Endothelial cell of umbilical vein (primary cell): ENCODE results near the gene ARHGEF7. TPM values are rescaled to one million over a fixed set of nuclear protein-coding genes. Genes with fewer than 3 reads are reported as not detected.
A peak's percentile ranks its signal among the peaks of the same experiment; 100 is the strongest.

Experiments
- BruUV-seq: library from RNA; stranded (reverse); fragments of 400-500 nt; replicated peaks from 2 replicates; lab custom pipeline; 2021; lab: Mats Ljungman, UMichigan
- CTCF ChIA-PET: fragments of 300-600, 350-600 bp; sonication (Branson Sonifier 250); formaldehyde crosslinking; loops from one replicate; lab custom pipeline; 2021; ENCODE audit warnings: antibody characterized with exemption, inconsistent platforms; lab: Charles Lee
- POLR2A ChIA-PET: fragments of 300-600, 350-600 bp; sonication (Branson Sonifier 250); formaldehyde crosslinking; loops from one replicate; lab custom pipeline; 2021; ENCODE audit warnings: antibody characterized with exemption, inconsistent platforms; lab: Charles Lee
- DNase-seq: peaks from one replicate; pipeline ENCODE4 v3.0.0-alpha.2; 2011; ENCODE audit warnings: low read depth, low spot score
- FAIRE-seq: peaks from 2 replicates; lab custom pipeline; 2011; peaks lifted over from hg19 to GRCh38; lab: Jason Lieb, UNC
- H2AFZ ChIP-seq: 2 replicates; pipeline ENCODE4 v1.6.0; 2012; ENCODE audit warnings: low read depth, low read length, control low read depth, inconsistent platforms
- H3K27ac ChIP-seq: 2 replicates; pipeline ENCODE4 v1.5.1; 2011; ENCODE audit warnings: low read depth, mild to moderate bottlenecking, control low read depth, low read length, moderate library complexity; ENCODE audit not compliant: insufficient read depth
- H3K27me3 ChIP-seq, 2 experiments: 2 replicates each; pipeline versions ENCODE4 v1.6.0 to v1.6.1; 2011; ENCODE audit warnings: low read length in 2 of 2, mixed read lengths in 1 of 2; ENCODE audit not compliant: control insufficient read depth in 2 of 2, insufficient read depth in 2 of 2
- H3K36me3 ChIP-seq, 2 experiments: 2 replicates in 1 of 2; 3 replicates in 1 of 2; pipeline ENCODE4 v1.5.1; 2011; ENCODE audit warnings: low read length in 2 of 2, mild to moderate bottlenecking in 1 of 2, moderate library complexity in 1 of 2; ENCODE audit not compliant: control insufficient read depth in 2 of 2, insufficient read depth in 2 of 2; ENCODE audit errors: extremely low read depth in 1 of 2
- H3K4me1 ChIP-seq: 3 replicates; pipeline ENCODE4 v1.5.1; 2011; ENCODE audit warnings: mild to moderate bottlenecking, low read length; ENCODE audit not compliant: control insufficient read depth, insufficient read depth; ENCODE audit errors: extremely low read depth
- H3K4me2 ChIP-seq: 2 replicates; pipeline ENCODE4 v1.6.1; 2011; ENCODE audit warnings: low read length, control low read depth, mixed read lengths; ENCODE audit not compliant: insufficient read depth
- H3K4me3 ChIP-seq, 3 experiments: fragments of 200-600 bp in 1 of 3; sonication (generic), shearing (Covaris generic) in 1 of 3; replicated peaks in 1 of 3; 2 replicates each; pipeline ENCODE4 v1.5.1; 2011 to 2016; ENCODE audit warnings: control low read depth in 3 of 3, low read length in 3 of 3, mild to moderate bottlenecking in 2 of 3, inconsistent platforms in 1 of 3, low read depth in 1 of 3, moderate library complexity in 1 of 3; ENCODE audit not compliant: insufficient read depth in 1 of 3
- H3K79me2 ChIP-seq: 2 replicates; pipeline ENCODE4 v1.6.0; 2012; ENCODE audit warnings: low read length, inconsistent platforms; ENCODE audit not compliant: control insufficient read depth, insufficient read depth
- H3K9ac ChIP-seq: replicated peaks from 2 replicates; pipeline ENCODE3; 2011; ENCODE audit warnings: low read length, control low read depth; ENCODE audit not compliant: insufficient read depth; ENCODE audit errors: extremely low read depth
- H3K9me1 ChIP-seq: replicated peaks from 3 replicates; pipeline ENCODE4 v1.6.0; 2011; ENCODE audit warnings: mild to moderate bottlenecking, low read length; ENCODE audit not compliant: control insufficient read depth, insufficient read depth; ENCODE audit errors: extremely low read depth
- H3K9me3 ChIP-seq: replicated peaks from 2 replicates; pipeline ENCODE4 v1.5.1; 2012; ENCODE audit warnings: low read length, inconsistent platforms; ENCODE audit not compliant: control insufficient read depth, insufficient read depth
- H4K20me1 ChIP-seq: replicated peaks from 2 replicates; pipeline ENCODE3; 2011; ENCODE audit warnings: mild to moderate bottlenecking, low read length; ENCODE audit not compliant: control insufficient read depth, insufficient read depth; ENCODE audit errors: extremely low read depth
- EZH2 ChIP-seq: IDR thresholded peaks from 2 replicates; pipeline ENCODE4 v1.6.1; 2012; ENCODE audit warnings: borderline replicate concordance, low read depth, mild to moderate bottlenecking, moderate library complexity, low read length, inconsistent platforms; ENCODE audit not compliant: severe bottlenecking
- FOS ChIP-seq: IDR thresholded peaks from 2 replicates; pipeline ENCODE4 v1.6.1; 2011; ENCODE audit warnings: mild to moderate bottlenecking, low read length, moderate library complexity, borderline replicate concordance; ENCODE audit not compliant: insufficient read depth
- GATA2 ChIP-seq: IDR thresholded peaks from 2 replicates; pipeline ENCODE4 v1.7.0; 2011; ENCODE audit warnings: low read depth, mild to moderate bottlenecking, moderate library complexity, mixed read lengths, low read length; ENCODE audit not compliant: insufficient read length, insufficient read depth
- JUN ChIP-seq: IDR thresholded peaks from 2 replicates; pipeline ENCODE4 v1.6.1; 2011; ENCODE audit warnings: borderline replicate concordance, low read depth; ENCODE audit not compliant: insufficient read length, insufficient read depth
- MAX ChIP-seq: IDR thresholded peaks from 2 replicates; pipeline ENCODE4 v1.6.1; 2011; ENCODE audit not compliant: insufficient read depth, insufficient read length
- MYC ChIP-seq: IDR thresholded peaks from one replicate; pipeline ENCODE4 v1.6.1; 2011; ENCODE audit warnings: mild to moderate bottlenecking, low read depth, low read length
- POLR2A ChIP-seq: IDR thresholded peaks from 2 replicates; pipeline ENCODE4 v1.6.1; 2012; ENCODE audit warnings: low read depth, mild to moderate bottlenecking, control low read depth, low read length
- POLR2AphosphoS5 ChIP-seq: IDR thresholded peaks from 2 replicates; pipeline ENCODE4 v1.6.1; 2012; ENCODE audit warnings: low read depth, mild to moderate bottlenecking, control low read depth, low read length, moderate library complexity; ENCODE audit not compliant: insufficient read depth
- dilution Hi-C: fragments of 300-500 bp; cut with MboI; formaldehyde crosslinking; loops from one replicate; pipeline ENCODE4 v1.15.0; 2019; ENCODE audit warnings: low sequenced_read_pairs; ENCODE audit not compliant: extremely low pct_ligation_motif_present
- intact Hi-C: fragments of 100-400 bp; cut with micrococcal nuclease; formaldehyde crosslinking; loops from one replicate; pipeline ENCODE4 v1.10.0; 2022
- polyA plus RNA-seq, 4 experiments: library from polyadenylated mRNA; depleted of rRNA in 3 of 4; stranded (reverse) in 3 of 4; unstranded in 1 of 4; fragments of >200 nt; gene quantifications; 2 replicates each; pipeline versions ENCODE4 v1.2.1 to v1.2.3, GENCODE V29; 2011 to 2012; ENCODE audit warnings: missing spikeins in 1 of 4
- total RNA-seq: library from RNA; stranded (reverse); gene quantifications from 2 replicates; pipeline ENCODE4 v1.2.3, GENCODE V29; 2021
- TF ChIP-seq, protein P1 (sequence below), 2 donors: IDR thresholded peaks; 1 replicate in 1 of 2; 2 replicates in 1 of 2; pipeline ENCODE4 v1.5.1; 2011; ENCODE audit warnings: low read length in 2 of 2, mild to moderate bottlenecking in 2 of 2, moderate library complexity in 2 of 2, control low read depth in 1 of 2, inconsistent platforms in 1 of 2, low read depth in 1 of 2; ENCODE audit not compliant: insufficient read depth in 1 of 2; ENCODE audit errors: extremely low read depth in 1 of 2

The ARHGEF7 gene
- total and polyA plus RNA-seq, 2 donors (not counting 3 experiments of a cell fraction or from before 2014, with no cell fraction given) = 94.9 to 155 TPM

DNA sequence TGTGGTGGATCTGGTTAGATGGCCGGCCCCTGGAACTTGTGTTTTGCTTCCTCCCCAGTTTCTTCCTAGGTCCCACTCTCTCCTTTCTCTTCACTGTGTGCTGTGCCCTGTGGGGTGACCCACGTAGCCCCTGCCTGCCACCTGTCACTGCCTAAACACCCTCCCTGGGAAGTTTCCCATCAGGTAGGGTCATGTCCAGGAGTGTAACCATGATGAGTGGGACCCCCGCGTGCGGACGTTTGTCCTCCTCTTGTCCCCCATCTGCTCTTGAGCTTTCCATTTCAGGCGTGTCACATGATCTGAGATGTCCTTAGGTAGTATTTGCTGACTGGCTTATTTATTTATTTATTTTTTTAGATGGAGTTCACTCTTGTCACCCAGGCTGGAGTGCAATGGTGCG lies 61.3 kb downstream of the ARHGEF7 start:
- Histone ChIP-seq H4K20me1 (no peaks in the 10 kb centered on the region), H3K79me2 (peaks cover 51% of the 10 kb centered on the region), H3K4me1 (peaks cover 25% of the 10 kb centered on the region), H3K36me3 (peaks cover 0 to 3% of the 10 kb centered on the region in 2 experiments), H3K27me3 (no peaks in the 10 kb centered on the region), H3K9me3 (no peaks in the 10 kb centered on the region), H3K27ac (peak overlapping the region; percentile 98), H3K4me3 (no peak overlapping the region), H3K4me2 (no peak overlapping the region), H3K9me1 (no peaks in the 10 kb centered on the region), H2AFZ (no peak overlapping the region), H3K9ac (no peak overlapping the region)
- TF ChIP-seq GATA2 (no peak), POLR2A (no peak), MAX (no peak), EZH2 (no peak), POLR2AphosphoS5 (no peak), MYC (no peak), JUN (no peak), FOS (no peak)
- TF ChIP-seq, protein P1, sequence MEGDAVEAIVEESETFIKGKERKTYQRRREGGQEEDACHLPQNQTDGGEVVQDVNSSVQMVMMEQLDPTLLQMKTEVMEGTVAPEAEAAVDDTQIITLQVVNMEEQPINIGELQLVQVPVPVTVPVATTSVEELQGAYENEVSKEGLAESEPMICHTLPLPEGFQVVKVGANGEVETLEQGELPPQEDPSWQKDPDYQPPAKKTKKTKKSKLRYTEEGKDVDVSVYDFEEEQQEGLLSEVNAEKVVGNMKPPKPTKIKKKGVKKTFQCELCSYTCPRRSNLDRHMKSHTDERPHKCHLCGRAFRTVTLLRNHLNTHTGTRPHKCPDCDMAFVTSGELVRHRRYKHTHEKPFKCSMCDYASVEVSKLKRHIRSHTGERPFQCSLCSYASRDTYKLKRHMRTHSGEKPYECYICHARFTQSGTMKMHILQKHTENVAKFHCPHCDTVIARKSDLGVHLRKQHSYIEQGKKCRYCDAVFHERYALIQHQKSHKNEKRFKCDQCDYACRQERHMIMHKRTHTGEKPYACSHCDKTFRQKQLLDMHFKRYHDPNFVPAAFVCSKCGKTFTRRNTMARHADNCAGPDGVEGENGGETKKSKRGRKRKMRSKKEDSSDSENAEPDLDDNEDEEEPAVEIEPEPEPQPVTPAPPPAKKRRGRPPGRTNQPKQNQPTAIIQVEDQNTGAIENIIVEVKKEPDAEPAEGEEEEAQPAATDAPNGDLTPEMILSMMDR (IDR thresholded peaks at IDR 0.05; ENCODE audit: extremely low read depth in 1 of 2, insufficient read depth in 1 of 2, low read depth in 1 of 2, low read length in 2 of 2) = no peak
- BruUV-seq = TSS peak; percentile 20
- POLR2A ChIA-PET = no interaction called here
- FAIRE-seq (no peak), DNase-seq (no peak)
- intact Hi-C loops = loop anchor here (2.0 to 10.0 kb wide), 2 partner anchors 34 to 462 kb away; partner anchors contain the start of gene ING1
- dilution Hi-C loops = no loop called here
- CTCF ChIA-PET = interaction anchor here (1.8 kb wide), 1 partner anchor 9 kb away, joined by 5 read pairs; no protein-coding TSS in a partner anchor
